HG02943 (cell line): Measurements from ENCODE around the gene OR51B4.
"Not testable (repeated sequence)": the region's sequence is repeated elsewhere in the genome, so short reads cannot be mapped to it uniquely, and the experiment has no call there.

Experiments used
- ATAC-seq: cut with Tn5 transposase; IDR thresholded peaks from one replicate; pipeline ENCODE4 v1.9.1; 2021; ENCODE audit warnings: mild to moderate bottlenecking, low read depth, moderate library complexity; ENCODE audit not compliant: unreplicated experiment

OR51B4 gene

GRCh38 chr11:5276697-5277096 is 25.0 kb downstream of the OR51B4 start:
- ATAC-seq: no peak

GRCh38 chr11:5275369-5276110 is 26.2 kb downstream of the OR51B4 start:
- ATAC-seq: no peak

GRCh38 chr11:5274395-5274794 is 27.4 kb downstream of the OR51B4 start:
- no peak for ATAC-seq

GRCh38 chr11:5272395-5273017 is 29.2 kb downstream of the OR51B4 start:
- ATAC-seq: no peak

- ATAC-seq: no peak
Measured at GRCh38 chr11:5269715-5270147, 32.0 kb downstream of the OR51B4 start, which contains the start of gene HBE1. TSS of gene HBE1 (minus strand) at chr11:5269945. CDS start at chr11:5269890, 55 bp downstream.

- ATAC-seq: no peak
Measured at GRCh38 chr11:5267033-5267563, 34.6 kb downstream of the OR51B4 start.

- ATAC-seq: no peak
Measured at GRCh38 chr11:5266609-5267008, 35.1 kb downstream of the OR51B4 start.

GRCh38 chr11:5265832-5266231 is 35.9 kb downstream of the OR51B4 start:
- no peak for ATAC-seq

GRCh38 chr11:5258543-5259262 is 43.0 kb downstream of the OR51B4 start:
- ATAC-seq: no peak

GRCh38 chr11:5257296-5257695 is 44.5 kb downstream of the OR51B4 start:
- no peak for ATAC-seq

- not testable (repeated sequence) for ATAC-seq
Measured at GRCh38 chr11:5254646-5255413, 46.9 kb downstream of the OR51B4 start, which contains the start of gene HBG2. TSS of gene HBG2 (minus strand) at chr11:5254781. CDS start at chr11:5254728, 53 bp downstream.

GRCh38 chr11:5254023-5254422 is 47.7 kb downstream of the OR51B4 start:
- not testable (repeated sequence) for ATAC-seq

- not testable (repeated sequence) for ATAC-seq
Measured at GRCh38 chr11:5253440-5253839, 48.3 kb downstream of the OR51B4 start.

GRCh38 chr11:5252919-5253265 is 48.9 kb downstream of the OR51B4 start:
- no peak for ATAC-seq

- ATAC-seq: no peak
Measured at GRCh38 chr11:5252192-5252918, 49.4 kb downstream of the OR51B4 start.

GRCh38 chr11:5251746-5252145 is 50.0 kb downstream of the OR51B4 start:
- no peak for ATAC-seq
